ENCODE measurements around the gene TMEM150B. TPM values are rescaled to one million over a fixed set of nuclear protein-coding genes. Genes with fewer than 3 reads are reported as not detected.

Gene TMEM150B
- polyA plus RNA-seq, 1 of the 3 experiments (the other 2 are of a cell fraction): not detected

DNA sequence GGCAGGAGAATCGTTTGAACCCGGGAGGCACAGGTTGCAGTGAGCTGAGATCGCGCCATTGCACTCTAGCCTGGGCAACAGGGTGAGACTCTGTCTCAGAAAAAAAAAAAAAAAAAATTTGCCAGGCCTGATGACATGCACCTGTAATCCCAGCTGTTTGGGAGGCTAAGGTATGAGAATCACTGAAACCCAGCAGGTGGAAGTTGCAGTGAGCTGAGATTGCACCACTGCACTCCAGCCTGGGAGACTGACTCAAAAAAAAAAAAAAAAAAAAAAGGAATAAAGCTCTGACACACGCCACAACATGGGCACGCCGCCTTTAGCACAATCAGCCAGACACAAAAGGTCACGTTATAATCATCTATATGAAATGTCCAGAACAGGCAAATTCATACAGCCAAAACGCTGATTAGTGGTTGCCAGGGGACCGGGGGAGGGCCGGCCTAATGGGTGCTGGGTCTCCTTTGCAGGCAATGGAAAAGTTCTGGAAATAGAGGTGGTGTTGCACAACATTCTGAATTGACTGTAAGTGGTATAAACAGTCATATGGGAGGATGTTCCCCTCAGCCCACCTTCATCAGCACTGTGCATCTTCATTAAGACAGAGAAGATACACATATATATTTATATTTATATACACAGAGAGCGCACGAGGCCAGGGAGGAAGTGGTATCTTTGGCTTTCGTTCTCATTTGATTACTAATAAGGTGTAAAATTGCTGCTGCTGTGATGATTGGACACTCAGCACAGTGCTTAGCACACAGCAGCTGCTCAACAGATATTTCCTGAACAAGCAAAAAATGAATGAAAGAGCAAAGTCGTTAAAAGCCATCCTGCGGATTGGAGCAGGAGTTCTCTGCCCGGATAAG lies 49.1 kb downstream of the TMEM150B start:
- no peak for DNase-seq
- Histone ChIP-seq H3K9ac (no peak overlapping the region), H3K36me3 (replicated peaks in 1 of 2; ENCODE audit: control insufficient read depth in 1 of 2, insufficient read depth in 2 of 2, low read length in 1 of 2) (peaks cover 0 to 24% of the 10 kb centered on the region in 2 experiments), H3K79me2 (ENCODE audit: insufficient read depth) (peaks cover 6% of the 10 kb centered on the region; the same call in 1 of the 2 replicates), H3K27ac (ENCODE audit: low read depth in 2 of 2, low read length in 1 of 2) (no peak overlapping the region), H3K9me2 (no peaks in the 10 kb centered on the region), H3K4me3 (ENCODE audit: low read depth in 2 of 2, low read length in 1 of 2) (no peak overlapping the region), H4K20me1 (ENCODE audit: insufficient read depth) (no peaks in the 10 kb centered on the region), H3K9me3 (no peaks in the 10 kb centered on the region), H2AFZ (ENCODE audit: low read depth) (no peak overlapping the region), H3K27me3 (ENCODE audit: insufficient read depth) (no peaks in the 10 kb centered on the region), H3K4me2 (no peak overlapping the region), H3F3A (replicated peaks; ENCODE audit: insufficient read depth) (peaks cover 10% of the 10 kb centered on the region), H3K4me1 (ENCODE audit: control insufficient read depth in 1 of 2, insufficient read depth in 2 of 2, low read depth in 1 of 2, low read length in 1 of 2) (peaks cover 0 to 4% of the 10 kb centered on the region in 2 experiments; a peak in 1 of 4 replicates)
- WGBS (ENCODE audit: low lambda C conversion rate): 89% methylated on average over 17 of the region's 17 CpGs
- ChIA-PET POLR2A (interaction anchor here (0.7 kb wide), 1 partner anchor 55 kb away, joined by 5 read pairs; no protein-coding TSS in a partner anchor), CTCF (interaction anchor here (1.8 kb wide), 1 partner anchor 25 kb away, joined by 7 read pairs; no protein-coding TSS in a partner anchor)
- TF ChIP-seq FOXJ3 (CRISPR knock-in tag; IDR thresholded peaks at IDR 0.05) (no peak), EP300 (IDR thresholded peaks at IDR 0.05; ENCODE audit: borderline replicate concordance in 1 of 2, low read depth in 1 of 2, low read length in 1 of 2) (no peak), TEAD4 (IDR thresholded peaks at IDR 0.05; ENCODE audit: borderline replicate concordance, insufficient read depth) (no peak), ELF1 (IDR thresholded peaks at IDR 0.05) (no peak), YY1 (IDR thresholded peaks at IDR 0.05; ENCODE audit: low read depth) (no peak), GABPA (IDR thresholded peaks at IDR 0.05; ENCODE audit: low read depth) (no peak)
- TF ChIP-seq, protein P1, sequence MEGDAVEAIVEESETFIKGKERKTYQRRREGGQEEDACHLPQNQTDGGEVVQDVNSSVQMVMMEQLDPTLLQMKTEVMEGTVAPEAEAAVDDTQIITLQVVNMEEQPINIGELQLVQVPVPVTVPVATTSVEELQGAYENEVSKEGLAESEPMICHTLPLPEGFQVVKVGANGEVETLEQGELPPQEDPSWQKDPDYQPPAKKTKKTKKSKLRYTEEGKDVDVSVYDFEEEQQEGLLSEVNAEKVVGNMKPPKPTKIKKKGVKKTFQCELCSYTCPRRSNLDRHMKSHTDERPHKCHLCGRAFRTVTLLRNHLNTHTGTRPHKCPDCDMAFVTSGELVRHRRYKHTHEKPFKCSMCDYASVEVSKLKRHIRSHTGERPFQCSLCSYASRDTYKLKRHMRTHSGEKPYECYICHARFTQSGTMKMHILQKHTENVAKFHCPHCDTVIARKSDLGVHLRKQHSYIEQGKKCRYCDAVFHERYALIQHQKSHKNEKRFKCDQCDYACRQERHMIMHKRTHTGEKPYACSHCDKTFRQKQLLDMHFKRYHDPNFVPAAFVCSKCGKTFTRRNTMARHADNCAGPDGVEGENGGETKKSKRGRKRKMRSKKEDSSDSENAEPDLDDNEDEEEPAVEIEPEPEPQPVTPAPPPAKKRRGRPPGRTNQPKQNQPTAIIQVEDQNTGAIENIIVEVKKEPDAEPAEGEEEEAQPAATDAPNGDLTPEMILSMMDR (IDR thresholded peaks at IDR 0.05): no peak
- TF ChIP-seq, protein P2, sequence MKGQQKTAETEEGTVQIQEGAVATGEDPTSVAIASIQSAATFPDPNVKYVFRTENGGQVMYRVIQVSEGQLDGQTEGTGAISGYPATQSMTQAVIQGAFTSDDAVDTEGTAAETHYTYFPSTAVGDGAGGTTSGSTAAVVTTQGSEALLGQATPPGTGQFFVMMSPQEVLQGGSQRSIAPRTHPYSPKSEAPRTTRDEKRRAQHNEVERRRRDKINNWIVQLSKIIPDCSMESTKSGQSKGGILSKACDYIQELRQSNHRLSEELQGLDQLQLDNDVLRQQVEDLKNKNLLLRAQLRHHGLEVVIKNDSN (IDR thresholded peaks at IDR 0.05; ENCODE audit: borderline replicate concordance, low read depth): no peak
- TF ChIP-seq, protein P3, sequence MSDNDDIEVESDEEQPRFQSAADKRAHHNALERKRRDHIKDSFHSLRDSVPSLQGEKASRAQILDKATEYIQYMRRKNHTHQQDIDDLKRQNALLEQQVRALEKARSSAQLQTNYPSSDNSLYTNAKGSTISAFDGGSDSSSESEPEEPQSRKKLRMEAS (IDR thresholded peaks at IDR 0.05; ENCODE audit: low read depth): no peak

DNA sequence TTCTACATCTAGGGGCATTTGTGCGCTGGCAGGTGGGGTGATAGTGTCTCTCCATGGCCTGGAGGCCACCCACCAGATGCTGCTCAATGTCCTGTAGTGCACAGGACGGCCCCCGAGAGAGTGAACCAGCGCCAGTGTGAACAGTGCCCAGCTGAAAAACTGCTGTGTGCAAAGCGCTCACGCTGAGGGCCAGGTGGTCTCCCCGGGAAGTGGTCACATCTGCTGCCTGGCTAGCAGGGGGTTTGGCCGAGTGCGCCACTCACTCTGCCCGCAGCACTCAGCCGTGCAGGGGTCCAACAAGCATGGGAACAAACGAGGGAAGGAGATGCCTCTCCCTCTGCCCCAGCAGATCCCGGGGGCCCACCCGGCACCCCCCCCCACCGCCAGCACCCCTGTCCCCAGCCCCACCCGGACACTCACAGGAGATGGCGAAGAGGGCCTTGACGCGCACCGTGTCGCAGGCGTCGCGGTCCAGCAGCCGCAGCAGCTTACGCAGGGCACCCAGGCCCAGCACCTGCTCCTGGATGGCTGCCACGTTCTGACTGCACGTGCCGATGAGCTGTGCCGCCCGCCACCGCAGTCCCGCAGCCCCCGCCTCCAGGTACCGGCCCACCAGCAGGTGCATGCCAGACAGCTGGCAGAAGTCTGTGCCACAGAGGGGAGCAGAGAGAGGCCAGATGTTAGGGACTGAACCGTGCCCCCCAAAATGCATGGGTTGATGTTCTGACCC lies 51.0 kb downstream of the TMEM150B start:
- no peaks in the 10 kb centered on the region for H3K27me3 ChIP-seq (ENCODE audit: insufficient read depth)
- H3K27ac ChIP-seq (ENCODE audit: low read depth in 2 of 2, low read length in 1 of 2): no peak overlapping the region
- no peaks in the 10 kb centered on the region; a peak in 1 of 4 replicates for H3K4me1 ChIP-seq (ENCODE audit: control insufficient read depth in 1 of 2, insufficient read depth in 2 of 2, low read depth in 1 of 2, low read length in 1 of 2)
- ChIA-PET POLR2A (no interaction called here), CTCF (no interaction called here)
- H3K9ac ChIP-seq: no peak overlapping the region
- no peaks in the 10 kb centered on the region; the same call in 1 of the 2 replicates for H3K79me2 ChIP-seq (ENCODE audit: insufficient read depth)
- DNase-seq: no peak
- H3K4me2 ChIP-seq: no peak overlapping the region
- peaks cover 0 to 26% of the 10 kb centered on the region in 2 experiments for H3K36me3 ChIP-seq (replicated peaks in 1 of 2; ENCODE audit: control insufficient read depth in 1 of 2, insufficient read depth in 2 of 2, low read length in 1 of 2)
- no peak overlapping the region for H2AFZ ChIP-seq (ENCODE audit: low read depth)
- WGBS (ENCODE audit: low lambda C conversion rate): 79% methylated on average over 7 of the region's 36 CpGs
- H3F3A ChIP-seq (replicated peaks; ENCODE audit: insufficient read depth): peaks cover 6% of the 10 kb centered on the region
- no peaks in the 10 kb centered on the region for H3K9me2 ChIP-seq
- no peaks in the 10 kb centered on the region for H4K20me1 ChIP-seq (ENCODE audit: insufficient read depth)
- H3K4me3 ChIP-seq (ENCODE audit: low read depth in 2 of 2, low read length in 1 of 2): no peak overlapping the region
- H3K9me3 ChIP-seq: no peaks in the 10 kb centered on the region
- TF ChIP-seq, protein P3 (IDR thresholded peaks at IDR 0.05; ENCODE audit: low read depth): no peak
- no peak for TF ChIP-seq YY1 (IDR thresholded peaks at IDR 0.05; ENCODE audit: low read depth)
- no peak for TF ChIP-seq RFX5 (IDR thresholded peaks at IDR 0.05; ENCODE audit: low read length)
- no peak for TF ChIP-seq JUND (IDR thresholded peaks at IDR 0.05)
- TF ChIP-seq ELF1 (IDR thresholded peaks at IDR 0.05): no peak
- TF ChIP-seq, protein P4, sequence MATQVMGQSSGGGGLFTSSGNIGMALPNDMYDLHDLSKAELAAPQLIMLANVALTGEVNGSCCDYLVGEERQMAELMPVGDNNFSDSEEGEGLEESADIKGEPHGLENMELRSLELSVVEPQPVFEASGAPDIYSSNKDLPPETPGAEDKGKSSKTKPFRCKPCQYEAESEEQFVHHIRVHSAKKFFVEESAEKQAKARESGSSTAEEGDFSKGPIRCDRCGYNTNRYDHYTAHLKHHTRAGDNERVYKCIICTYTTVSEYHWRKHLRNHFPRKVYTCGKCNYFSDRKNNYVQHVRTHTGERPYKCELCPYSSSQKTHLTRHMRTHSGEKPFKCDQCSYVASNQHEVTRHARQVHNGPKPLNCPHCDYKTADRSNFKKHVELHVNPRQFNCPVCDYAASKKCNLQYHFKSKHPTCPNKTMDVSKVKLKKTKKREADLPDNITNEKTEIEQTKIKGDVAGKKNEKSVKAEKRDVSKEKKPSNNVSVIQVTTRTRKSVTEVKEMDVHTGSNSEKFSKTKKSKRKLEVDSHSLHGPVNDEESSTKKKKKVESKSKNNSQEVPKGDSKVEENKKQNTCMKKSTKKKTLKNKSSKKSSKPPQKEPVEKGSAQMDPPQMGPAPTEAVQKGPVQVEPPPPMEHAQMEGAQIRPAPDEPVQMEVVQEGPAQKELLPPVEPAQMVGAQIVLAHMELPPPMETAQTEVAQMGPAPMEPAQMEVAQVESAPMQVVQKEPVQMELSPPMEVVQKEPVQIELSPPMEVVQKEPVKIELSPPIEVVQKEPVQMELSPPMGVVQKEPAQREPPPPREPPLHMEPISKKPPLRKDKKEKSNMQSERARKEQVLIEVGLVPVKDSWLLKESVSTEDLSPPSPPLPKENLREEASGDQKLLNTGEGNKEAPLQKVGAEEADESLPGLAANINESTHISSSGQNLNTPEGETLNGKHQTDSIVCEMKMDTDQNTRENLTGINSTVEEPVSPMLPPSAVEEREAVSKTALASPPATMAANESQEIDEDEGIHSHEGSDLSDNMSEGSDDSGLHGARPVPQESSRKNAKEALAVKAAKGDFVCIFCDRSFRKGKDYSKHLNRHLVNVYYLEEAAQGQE (IDR thresholded peaks at IDR 0.05; ENCODE audit: low read depth, low read length): no peak
- no peak for TF ChIP-seq GATA2 (CRISPR knock-in tag; IDR thresholded peaks at IDR 0.05)
- no peak for TF ChIP-seq TEAD4 (IDR thresholded peaks at IDR 0.05; ENCODE audit: borderline replicate concordance, insufficient read depth)
- TF ChIP-seq, protein P5, sequence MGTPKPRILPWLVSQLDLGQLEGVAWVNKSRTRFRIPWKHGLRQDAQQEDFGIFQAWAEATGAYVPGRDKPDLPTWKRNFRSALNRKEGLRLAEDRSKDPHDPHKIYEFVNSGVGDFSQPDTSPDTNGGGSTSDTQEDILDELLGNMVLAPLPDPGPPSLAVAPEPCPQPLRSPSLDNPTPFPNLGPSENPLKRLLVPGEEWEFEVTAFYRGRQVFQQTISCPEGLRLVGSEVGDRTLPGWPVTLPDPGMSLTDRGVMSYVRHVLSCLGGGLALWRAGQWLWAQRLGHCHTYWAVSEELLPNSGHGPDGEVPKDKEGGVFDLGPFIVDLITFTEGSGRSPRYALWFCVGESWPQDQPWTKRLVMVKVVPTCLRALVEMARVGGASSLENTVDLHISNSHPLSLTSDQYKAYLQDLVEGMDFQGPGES (IDR thresholded peaks at IDR 0.05; ENCODE audit: low read depth, low read length): no peak
